Stimulated activated CD4-positive, alpha-beta T cell treated with anti-CD3 and anti-CD28 coated beads, Interleukin-1b, Interleukin-23, amount 100 ng/mL, for 24 hours (primary cell): ENCODE measurements around the gene KRTAP9-4.
"Not testable (repeated sequence)": the region's sequence is repeated elsewhere in the genome, so short reads cannot be mapped to it uniquely, and the experiment has no call there.

Experiments
- DNase-seq, 4 experiments: peaks; one replicate each; pipeline ENCODE4 v3.0.0-alpha.2; 2020; ENCODE audit warnings: low read depth in 4 of 4, low spot score in 1 of 4

The KRTAP9-4 gene, protein sequence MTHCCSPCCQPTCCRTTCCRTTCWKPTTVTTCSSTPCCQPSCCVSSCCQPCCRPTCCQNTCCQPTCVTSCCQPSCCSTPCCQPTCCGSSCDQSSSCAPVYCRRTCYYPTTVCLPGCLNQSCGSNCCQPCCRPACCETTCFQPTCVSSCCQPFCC

DNA sequence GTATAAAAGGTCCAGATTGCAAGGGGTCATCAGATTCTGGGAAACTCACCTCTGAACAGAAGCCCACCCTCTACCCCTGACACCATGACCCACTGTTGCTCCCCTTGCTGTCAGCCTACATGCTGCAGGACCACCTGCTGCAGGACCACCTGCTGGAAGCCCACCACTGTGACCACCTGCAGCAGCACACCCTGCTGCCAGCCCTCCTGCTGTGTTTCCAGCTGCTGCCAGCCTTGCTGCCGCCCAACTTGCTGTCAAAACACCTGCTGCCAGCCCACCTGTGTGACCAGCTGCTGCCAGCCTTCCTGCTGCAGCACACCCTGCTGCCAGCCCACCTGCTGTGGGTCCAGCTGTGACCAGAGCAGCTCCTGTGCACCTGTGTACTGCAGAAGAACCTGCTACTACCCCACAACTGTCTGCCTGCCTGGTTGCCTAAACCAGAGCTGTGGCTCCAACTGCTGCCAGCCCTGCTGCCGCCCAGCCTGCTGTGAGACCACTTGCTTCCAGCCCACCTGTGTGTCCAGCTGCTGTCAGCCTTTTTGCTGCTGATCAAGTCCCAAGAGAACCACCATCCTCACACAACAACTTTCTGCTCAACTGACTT, at the start of gene KRTAP9-4:
Gene KRTAP9-4, plus strand, starts transcription at position 51 of the 604 bp plus-strand sequence. Its CDS starts 34 bp downstream, at position 85.
- DNase-seq = not testable (repeated sequence)

DNA sequence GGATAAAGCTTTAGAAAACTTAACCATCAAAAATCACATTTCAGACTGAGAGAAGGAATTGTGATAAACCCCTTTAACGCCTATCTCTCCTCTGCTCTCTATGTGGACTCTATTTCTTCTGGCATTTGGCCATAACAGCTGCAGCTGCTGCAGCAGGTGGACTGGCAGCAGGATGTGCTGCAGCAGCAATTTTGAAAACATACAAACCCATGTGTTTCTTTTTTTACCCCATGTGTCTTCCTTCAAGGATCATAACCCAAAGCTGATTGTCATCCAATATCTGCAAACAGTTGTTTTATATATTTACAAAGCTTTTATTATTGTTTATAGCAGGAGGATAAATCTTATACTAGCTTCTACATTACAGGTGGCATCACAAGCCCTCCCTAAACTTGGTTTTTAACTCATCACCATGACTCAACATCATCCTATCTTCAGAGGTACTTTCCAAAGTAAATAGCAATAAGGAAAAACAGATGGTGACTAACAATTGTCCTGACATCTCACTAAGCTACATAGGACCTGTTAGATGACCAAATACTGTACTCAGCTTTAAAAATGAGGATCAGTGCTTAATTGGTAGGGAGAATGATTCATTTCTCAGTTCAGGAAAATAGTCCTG, 37.5 kb upstream of the KRTAP9-4 start:
- no peak for DNase-seq

DNA sequence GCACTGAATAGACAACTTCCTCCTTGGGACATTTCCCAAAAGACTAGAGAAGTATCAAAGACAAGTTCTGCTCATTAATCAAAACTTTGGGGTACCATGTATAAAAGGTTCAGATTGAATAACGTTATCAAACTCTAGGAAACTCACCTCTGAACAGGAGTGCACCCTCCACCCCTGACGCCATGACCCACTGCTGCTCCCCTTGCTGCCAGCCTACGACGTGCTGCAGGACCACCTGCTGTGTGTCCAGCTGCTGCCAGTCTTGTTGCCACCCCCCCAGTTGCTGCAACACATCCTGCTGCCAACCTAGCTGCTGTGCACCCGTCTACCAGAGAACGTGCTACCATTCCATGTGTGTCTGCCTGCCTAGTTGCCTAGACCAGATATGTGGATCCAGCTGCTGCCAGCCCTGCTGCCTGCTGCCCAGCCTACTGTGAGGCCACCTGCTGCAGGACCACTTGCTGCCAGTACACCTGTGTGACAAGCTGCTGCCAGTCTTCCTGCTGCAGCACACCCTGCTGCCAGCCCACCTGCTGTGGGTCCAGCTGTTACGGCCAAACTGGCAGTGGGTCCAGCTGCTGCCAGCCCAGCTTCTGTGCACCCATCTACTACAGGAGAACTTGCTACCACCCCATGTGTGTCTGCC, 36.8 kb upstream of the KRTAP9-4 start:
- no peak for DNase-seq

DNA sequence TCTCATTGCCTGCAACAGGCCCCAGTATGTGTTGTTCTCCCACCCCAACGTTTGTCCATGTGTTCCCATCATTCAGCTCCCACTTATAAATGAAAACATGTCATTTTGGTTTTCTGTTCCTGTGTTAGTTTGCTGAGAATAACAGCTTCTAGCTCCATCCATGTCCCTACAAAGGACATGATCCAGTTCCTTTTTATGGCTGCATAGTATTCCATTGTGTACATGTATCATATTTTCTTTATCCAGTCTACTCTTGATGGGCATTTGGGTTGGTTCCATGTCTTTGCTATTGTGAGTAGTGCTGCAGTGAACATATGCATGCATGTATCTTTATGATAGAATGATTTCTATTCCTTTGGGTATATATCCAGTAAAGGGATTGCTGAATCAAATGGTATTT, 33.8 kb upstream of the KRTAP9-4 start:
- no peak for DNase-seq

DNA sequence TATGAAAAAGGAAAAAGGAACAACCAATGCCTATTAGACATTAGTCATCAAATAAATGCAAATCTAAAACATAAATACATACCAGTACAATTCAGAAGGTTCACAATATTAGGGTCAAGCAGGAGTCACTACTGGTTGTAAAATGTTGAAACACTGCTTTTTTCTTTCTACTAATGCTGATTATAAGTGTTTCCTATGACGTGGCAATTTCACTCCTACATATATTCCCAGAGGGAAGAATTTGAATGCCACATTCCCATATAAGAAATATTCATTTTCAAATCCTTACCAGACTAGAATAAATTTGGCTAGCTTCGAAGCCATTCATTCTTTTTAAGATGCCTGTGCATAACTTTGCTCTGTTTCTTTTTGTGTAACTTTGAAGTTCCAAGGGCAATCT, 25.7 kb upstream of the KRTAP9-4 start:
- no peak for DNase-seq

DNA sequence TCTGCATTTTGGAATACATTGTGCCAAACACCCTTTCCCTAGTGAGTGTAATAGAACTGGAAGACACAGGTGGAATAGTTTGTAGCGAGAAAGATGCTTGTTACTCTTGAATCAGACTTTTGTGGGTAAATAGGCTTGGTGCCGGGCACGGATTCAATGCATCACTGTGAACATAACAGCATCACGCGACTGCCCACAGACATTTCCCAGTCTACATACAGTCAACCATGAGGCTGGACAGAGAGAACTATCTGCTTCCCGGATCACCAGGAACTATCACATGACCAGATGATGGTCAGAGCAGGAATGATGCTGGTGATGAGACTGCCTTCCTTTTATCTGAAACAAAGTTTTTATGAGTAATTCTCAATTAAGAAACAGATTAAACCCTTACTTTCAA, 23.4 kb upstream of the KRTAP9-4 start:
- no peak for DNase-seq

DNA sequence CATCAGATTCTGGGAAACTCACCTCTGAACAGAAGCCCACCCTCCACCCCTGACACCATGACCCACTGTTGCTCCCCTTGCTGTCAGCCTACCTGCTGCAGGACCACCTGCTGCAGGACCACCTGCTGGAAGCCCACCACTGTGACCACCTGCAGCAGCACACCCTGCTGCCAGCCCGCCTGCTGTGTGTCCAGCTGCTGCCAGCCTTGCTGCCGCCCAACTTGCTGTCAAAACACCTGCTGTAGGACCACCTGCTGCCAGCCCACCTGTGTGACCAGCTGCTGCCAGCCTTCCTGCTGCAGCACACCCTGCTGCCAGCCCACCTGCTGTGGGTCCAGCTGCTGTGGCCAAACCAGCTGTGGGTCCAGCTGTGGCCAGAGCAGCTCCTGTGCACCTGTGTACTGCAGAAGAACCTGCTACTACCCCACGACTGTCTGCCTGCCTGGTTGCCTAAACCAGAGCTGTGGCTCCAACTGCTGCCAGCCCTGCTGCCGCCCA, 22.8 kb upstream of the KRTAP9-4 start, which contains the start of gene KRTAP9-2:
Gene KRTAP9-2, plus strand, starts transcription at position 51 of the 498 bp plus-strand sequence. Its CDS starts 7 bp downstream, at position 58.
- not testable (repeated sequence) for DNase-seq

DNA sequence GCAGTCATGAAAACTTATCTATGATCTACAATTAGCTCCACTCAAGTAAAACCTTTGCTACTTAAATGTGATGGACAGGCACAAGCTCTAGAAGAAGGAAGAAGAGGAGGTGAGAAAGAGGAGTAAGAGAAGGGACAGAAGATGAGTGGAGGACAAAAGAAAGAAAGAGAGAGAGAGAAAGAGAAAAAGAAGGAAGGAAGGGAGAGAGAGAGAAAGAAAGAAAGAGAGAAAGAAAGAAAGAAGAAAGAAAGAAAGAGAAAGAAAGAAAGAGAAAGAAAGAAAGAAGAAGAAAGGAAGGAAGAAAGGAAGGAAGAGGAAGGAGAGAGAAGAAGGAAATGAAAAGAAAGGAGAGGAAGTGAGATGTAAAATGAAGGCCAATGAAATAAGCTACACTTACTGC, 19.4 kb upstream of the KRTAP9-4 start:
- no peak for DNase-seq

DNA sequence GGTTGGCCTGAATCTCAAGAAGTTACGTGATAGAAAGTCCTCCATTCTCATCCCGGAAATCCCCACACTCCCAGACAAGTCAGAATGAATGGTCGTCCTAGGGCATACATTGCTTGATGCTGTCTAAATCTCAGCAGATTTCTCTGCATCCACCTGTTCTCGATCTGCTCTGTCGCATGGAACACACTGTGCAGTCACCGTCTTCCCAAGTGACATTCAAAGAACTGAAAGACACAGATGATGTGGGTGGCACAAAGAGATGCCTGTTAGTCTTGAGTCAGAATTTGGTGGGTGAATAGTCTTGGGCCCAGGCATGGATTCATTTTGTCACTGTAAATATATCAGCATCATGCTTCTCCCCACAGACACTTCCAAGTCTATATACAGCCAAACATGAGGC, 17.8 kb upstream of the KRTAP9-4 start:
- DNase-seq = no peak

DNA sequence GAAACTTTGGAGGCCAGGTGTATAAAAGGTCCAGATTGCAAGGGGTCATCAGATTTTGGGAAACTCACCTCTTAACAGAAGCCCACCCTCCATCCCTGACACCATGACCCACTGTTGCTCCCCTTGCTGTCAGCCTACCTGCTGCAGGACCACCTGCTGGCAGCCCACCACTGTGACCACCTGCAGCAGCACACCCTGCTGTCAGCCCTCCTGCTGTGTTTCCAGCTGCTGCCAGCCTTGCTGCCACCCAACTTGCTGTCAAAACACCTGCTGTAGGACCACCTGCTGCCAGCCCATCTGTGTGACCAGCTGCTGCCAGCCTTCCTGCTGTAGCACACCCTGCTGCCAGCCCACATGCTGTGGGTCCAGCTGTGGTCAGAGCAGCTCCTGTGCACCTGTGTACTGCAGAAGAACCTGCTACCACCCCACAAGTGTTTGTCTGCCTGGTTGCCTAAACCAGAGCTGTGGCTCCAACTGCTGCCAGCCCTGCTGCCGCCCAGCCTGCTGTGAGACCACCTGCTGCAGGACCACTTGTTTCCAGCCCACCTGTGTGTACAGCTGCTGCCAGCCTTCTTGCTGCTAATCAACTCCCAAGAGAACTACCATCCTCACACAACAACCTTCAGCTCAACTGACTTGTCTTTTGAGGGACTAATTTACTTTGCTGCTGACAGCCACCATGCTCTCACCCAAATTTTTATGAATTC, 16.9 kb upstream of the KRTAP9-4 start, which contains the start of gene KRTAP9-3:
Gene KRTAP9-3, plus strand, starts transcription at position 51 of the 707 bp plus-strand sequence. Its CDS starts 53 bp downstream, at position 104.
- DNase-seq = not testable (repeated sequence)

DNA sequence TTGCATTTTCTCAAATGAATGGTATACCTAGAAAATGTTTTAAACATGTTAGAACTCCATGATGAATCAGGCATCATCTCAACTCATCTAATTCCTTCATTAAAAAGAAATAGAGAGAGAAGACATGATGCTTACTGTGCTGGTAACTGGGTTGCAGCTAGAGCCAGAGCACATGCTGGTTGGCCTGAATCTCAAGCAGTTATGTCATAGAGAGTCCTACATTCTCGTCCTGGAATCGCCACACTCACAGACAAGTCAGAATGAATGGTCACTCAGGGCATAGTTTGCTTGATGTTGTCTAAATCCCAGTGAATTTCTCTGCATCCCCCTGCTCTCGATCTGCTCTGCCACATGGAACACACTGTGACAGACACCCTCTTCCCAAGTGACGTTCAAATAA, 12.4 kb upstream of the KRTAP9-4 start:
- DNase-seq = not testable (repeated sequence)

DNA sequence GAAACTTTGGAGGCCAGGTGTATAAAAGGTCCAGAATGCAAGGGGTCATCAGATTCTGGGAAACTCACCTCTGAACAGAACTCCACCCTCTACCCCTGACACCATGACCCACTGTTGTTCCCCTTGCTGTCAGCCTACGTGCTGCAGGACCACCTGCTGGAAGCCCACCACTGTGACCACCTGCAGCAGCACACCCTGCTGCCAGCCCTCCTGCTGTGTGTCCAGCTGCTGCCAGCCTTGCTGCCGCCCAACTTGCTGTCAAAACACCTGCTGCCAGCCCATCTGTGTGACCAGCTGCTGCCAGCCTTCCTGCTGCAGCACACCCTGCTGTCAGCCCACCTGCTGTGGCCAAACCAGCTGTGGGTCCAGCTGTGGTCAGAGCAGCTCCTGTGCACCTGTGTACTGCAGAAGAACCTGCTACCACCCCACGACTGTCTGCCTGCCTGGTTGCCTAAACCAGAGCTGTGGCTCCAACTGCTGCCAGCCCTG, 11.5 kb upstream of the KRTAP9-4 start, which contains the start of gene KRTAP9-8:
Gene KRTAP9-8, plus strand, starts transcription at position 51 of the 489 bp plus-strand sequence. Its CDS starts 53 bp downstream, at position 104.
- DNase-seq = not testable (repeated sequence)

DNA sequence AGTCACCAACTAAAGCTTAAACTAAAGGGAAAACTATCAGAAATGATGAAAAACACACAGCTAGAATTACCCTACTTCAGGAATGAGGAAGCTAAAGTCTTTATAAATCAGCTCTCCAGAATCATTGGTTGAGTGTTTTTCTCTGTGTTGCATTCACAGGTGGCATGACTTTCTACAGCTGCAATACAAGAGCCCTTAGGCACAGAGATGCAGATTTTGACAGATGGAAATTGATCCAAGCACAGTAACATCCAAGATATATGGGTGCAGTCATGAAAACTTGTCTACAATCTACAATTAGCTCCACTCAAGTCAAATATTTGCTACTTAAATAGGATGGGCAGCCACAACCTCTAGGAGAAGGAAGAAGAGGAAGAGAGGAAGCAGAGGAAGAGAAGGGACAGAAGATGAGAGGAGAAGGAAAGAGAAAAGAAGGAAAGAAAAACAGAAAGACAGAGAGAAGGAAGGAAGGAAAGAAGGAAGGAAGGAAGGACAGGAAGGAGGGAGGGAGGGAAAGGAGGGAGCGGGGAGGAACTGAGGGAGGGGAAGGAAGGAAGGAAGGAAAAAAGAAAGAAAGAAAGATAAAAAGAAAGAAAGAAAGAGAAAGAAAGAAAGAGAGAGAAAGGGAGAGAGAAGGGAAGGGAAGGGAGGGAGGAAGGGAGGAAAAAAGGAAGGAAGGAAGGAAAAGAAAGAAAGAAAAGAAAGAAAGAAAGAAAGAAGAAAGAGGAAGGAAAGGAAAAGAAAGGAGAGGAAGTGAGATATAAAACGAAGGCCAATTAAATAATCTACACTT, 2.3 kb upstream of the KRTAP9-4 start:
- DNase-seq = not testable (repeated sequence)

DNA sequence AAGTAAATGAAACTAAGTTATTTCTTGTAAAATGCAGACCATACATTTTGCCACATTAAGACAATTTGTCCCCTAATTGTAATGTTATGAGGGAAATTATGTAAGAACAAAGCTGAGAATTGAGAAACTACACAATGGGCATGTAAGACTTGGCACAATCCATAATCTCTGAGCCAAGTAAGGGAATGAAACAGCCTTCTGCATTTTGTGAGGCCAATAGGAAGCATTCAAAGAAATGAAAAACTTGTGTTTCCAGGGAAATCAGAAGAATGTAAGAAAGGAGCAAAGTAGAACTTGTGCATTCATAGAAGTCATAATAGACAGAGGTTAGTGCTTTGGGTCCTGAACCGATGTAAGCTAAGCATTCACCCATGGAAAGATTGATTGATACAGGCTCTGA, 1.8 kb downstream of the KRTAP9-4 start:
- no peak for DNase-seq

DNA sequence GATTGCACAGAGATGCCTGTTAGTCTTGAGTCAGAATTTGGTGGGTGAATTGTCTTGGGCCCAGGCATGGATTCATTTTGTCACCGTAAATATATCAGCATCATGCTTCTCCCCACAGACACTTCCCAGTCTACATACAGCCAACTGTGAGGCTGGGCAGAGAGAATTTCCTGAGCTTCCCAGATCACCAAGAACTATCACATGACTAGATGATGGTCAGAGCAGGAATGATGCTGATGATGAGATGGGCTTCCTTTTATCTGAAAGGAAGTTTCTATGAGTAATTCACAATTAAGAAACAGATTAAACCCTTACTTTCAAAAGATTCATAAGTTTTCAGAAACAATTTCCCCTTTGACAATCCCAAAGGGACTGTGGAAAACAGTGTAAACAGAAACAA, 5.4 kb downstream of the KRTAP9-4 start:
- DNase-seq = no peak

DNA sequence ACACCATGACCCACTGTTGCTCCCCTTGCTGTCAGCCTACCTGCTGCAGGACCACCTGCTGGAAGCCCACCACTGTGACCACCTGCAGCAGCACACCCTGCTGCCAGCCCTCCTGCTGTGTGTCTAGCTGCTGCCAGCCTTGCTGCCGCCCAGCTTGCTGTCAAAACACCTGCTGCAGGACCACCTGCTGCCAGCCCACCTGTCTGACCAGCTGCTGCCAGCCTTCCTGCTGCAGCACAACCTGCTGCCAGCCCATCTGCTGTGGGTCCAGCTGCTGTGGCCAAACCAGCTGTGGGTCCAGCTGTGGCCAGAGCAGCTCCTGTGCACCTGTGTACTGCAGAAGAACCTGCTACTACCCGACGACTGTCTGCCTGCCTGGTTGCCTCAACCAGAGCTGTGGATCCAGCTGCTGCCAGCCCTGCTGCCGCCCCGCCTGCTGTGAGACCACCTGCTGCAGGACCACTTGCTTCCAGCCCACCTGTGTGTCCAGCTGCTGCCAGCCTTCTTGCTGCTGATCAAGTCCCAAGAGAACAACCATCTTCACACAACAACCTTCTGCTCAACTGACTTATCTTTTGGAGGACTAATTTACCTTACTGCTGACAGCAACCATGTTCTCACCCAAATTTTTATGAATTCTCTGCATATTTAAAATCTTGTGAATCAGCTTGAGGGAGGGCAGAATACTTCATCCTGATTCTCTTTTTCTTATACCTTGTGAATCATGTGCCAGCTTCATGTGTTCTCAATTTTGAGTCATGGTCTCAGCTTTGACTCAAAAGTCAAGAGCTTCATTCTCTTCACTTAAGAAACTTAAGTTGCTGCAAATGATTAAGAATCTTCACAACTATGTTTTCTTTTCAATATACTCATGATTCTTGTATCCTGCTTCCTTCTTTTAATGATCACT, 6.1 kb downstream of the KRTAP9-4 start, which contains the start of gene KRTAP9-9:
Gene KRTAP9-9, plus strand, starts transcription at position 4 of the 910 bp plus-strand sequence.
- DNase-seq = not testable (repeated sequence)

DNA sequence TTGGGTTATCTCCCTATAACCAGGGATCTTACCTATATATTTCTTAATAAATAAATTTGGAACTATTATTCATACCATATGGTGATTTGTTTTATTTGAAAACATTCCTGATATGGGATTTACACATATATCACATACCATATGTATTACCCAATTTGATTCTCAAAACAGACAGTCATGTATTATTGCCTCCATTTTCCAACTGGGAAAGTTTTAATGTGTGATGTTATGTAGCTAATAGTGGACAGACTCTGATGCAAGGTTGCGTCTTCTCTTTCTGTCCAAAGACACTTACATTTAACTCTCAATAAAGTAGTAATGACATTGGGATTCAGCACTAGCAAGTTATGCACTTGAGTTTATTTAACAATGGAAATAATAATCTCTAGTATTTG, 6.8 kb downstream of the KRTAP9-4 start:
- DNase-seq = no peak

DNA sequence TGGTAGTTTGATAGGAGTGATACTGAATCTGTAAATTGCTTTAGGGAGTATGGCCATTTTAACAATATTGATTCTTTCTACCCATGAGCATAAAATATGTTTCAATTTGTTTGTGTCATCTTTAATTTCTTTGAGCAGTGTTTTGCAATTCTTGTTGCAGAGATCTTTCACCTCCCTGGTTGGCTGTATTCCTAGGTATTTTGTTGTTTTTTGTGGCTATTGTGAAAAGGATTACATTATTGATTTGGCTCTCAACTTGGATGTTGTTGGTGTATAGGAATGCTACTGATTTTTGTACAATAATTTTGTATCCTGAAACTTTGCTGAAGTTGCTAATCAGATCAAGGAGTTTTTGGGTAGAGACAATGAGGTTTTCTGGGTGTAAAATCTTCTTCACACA, 8.9 kb downstream of the KRTAP9-4 start:
- no peak for DNase-seq

DNA sequence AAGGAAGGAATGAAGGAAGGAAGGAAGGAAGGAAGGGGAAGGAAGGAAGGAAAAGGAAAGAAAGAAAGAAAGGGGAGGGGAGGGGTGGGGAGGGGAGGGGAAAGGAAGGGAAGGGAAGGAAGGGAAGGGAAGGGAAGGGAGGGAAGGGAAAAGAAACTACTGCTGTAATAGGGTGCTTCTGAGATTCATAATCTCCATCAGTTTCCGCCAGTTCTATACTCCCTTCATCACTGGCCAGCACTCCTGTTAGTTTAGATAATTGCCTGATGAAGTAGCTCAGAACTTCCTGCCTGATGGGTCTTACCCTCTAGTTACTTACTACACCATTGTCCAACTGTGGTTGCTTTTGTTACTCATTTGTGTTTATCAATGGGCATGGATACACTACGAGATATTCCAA, 13.7 kb downstream of the KRTAP9-4 start:
- DNase-seq = no peak
